GM12878 (cell line): ENCODE measurements around the gene RSAD2. TPM values are rescaled to one million over a fixed set of nuclear protein-coding genes. Genes with fewer than 3 reads are reported as not detected.

Experiments
- ATAC-seq: fragments of 200-7000 bp; cut with Tn5 transposase; 3 replicates; pipeline ENCODE4 v1.9.1; 2020; ENCODE audit warnings: mild to moderate bottlenecking, moderate library complexity
- BruUV-seq: library from RNA; stranded (reverse); fragments of 400-500 nt; replicated peaks from 2 replicates; lab custom pipeline; 2021; lab: Mats Ljungman, UMichigan
- CTCF ChIA-PET: fragments of 300-600 bp; sonication (Branson Sonifier 250); formaldehyde crosslinking; extraction: SDS; loops from one replicate; lab custom pipeline; 2021; ENCODE audit warnings: inconsistent platforms; lab: Yijun Ruan, JAX
- POLR2A ChIA-PET: fragments of 350-600 bp; formaldehyde crosslinking; extraction: SDS; loops from one replicate; lab custom pipeline; 2021; ENCODE audit warnings: inconsistent platforms; lab: Charles Lee
- RAD21 ChIA-PET: fragments of 300-600 bp; sonication (Branson Sonifier 250); formaldehyde crosslinking; loops from one replicate; lab custom pipeline; 2023; ENCODE audit warnings: antibody characterized with exemption; ENCODE audit not compliant: unreplicated experiment; lab: Charles Lee
- SMC1A ChIA-PET: fragments of 300-600 bp; sonication (Branson Sonifier 250); formaldehyde crosslinking; loops from one replicate; lab custom pipeline; 2023; ENCODE audit not compliant: unreplicated experiment, uncharacterized antibody; lab: Charles Lee
- DNase-seq: peaks from one replicate; pipeline ENCODE4 v3.0.0-alpha.2; 2011; ENCODE audit warnings: low read depth, low spot score
- FAIRE-seq: peaks from 3 replicates; lab custom pipeline; 2011; peaks lifted over from hg19 to GRCh38; lab: Jason Lieb, UNC
- H2AFZ ChIP-seq: 2 replicates; pipeline ENCODE4 v1.6.0; 2011; ENCODE audit warnings: low read depth, low read length, control low read depth; ENCODE audit not compliant: control insufficient read depth
- H3K27ac ChIP-seq: 2 replicates; pipeline ENCODE4 v1.5.1; 2011; ENCODE audit warnings: control low read depth; ENCODE audit not compliant: control insufficient read depth, insufficient read depth
- H3K27me3 ChIP-seq, 2 experiments: replicated peaks in 1 of 2; 2 replicates each; pipeline versions ENCODE4 v1.6.0 to v1.6.1; 2011; ENCODE audit warnings: low read length in 1 of 2; ENCODE audit not compliant: control insufficient read depth in 2 of 2, insufficient read depth in 2 of 2
- H3K36me3 ChIP-seq, 2 experiments: 2 replicates each; pipeline ENCODE4 v1.5.1; 2011; ENCODE audit warnings: low read length in 1 of 2; ENCODE audit not compliant: control insufficient read depth in 2 of 2, insufficient read depth in 2 of 2
- H3K4me1 ChIP-seq: 2 replicates; pipeline ENCODE4 v1.6.1; 2011; ENCODE audit warnings: mild to moderate bottlenecking, low read length, moderate library complexity, mixed read lengths; ENCODE audit not compliant: control insufficient read depth, insufficient read depth
- H3K4me2 ChIP-seq: 2 replicates; pipeline ENCODE4 v1.6.0; 2011; ENCODE audit warnings: control low read depth; ENCODE audit not compliant: control insufficient read depth, insufficient read depth
- H3K4me3 ChIP-seq: fragments of 200-600 bp; sonication (generic); 2 replicates; pipeline ENCODE4 v1.5.1; 2016
- H3K79me2 ChIP-seq: 2 replicates; pipeline ENCODE4 v1.6.0; 2011; ENCODE audit warnings: low read length; ENCODE audit not compliant: control insufficient read depth, insufficient read depth
- H3K9ac ChIP-seq: 2 replicates; pipeline ENCODE4 v1.8.0; 2011; ENCODE audit warnings: low read length, control low read depth, mixed read lengths; ENCODE audit not compliant: control insufficient read depth, insufficient read depth
- H3K9me3 ChIP-seq: replicated peaks from 3 replicates; pipeline ENCODE4 v1.5.1; 2011; ENCODE audit warnings: mild to moderate bottlenecking, low read length; ENCODE audit not compliant: control insufficient read depth, insufficient read depth
- H4K20me1 ChIP-seq: 2 replicates; pipeline ENCODE4 v1.6.0; 2011; ENCODE audit not compliant: control insufficient read depth, insufficient read depth
- BRCA1 ChIP-seq: IDR thresholded peaks from 2 replicates; pipeline ENCODE4 v1.6.1; 2011; ENCODE audit warnings: low read depth, low read length, improper control_type of control experiment
- CBFB ChIP-seq: IDR thresholded peaks from 2 replicates; pipeline ENCODE4 v1.6.1; 2016; ENCODE audit warnings: antibody characterized with exemption, low read depth
- CHD1 ChIP-seq: IDR thresholded peaks from 2 replicates; pipeline ENCODE4 v1.6.1; 2012; ENCODE audit warnings: low read depth, low read length, improper control_type of control experiment
- CTCF ChIP-seq, 3 experiments: IDR thresholded peaks in 2 of 3; conservative IDR thresholded peaks in 1 of 3; 2 replicates each; pipeline ENCODE4 v1.5.1; 2011; ENCODE audit warnings: low read depth in 3 of 3, low read length in 3 of 3, mild to moderate bottlenecking in 3 of 3, control low read depth in 2 of 3, moderate library complexity in 2 of 3, inconsistent platforms in 1 of 3, mixed read lengths in 1 of 3; ENCODE audit not compliant: control insufficient read depth in 2 of 3, insufficient read depth in 1 of 3; ENCODE audit errors: extremely low read depth in 1 of 3
- E2F4 ChIP-seq: IDR thresholded peaks from 2 replicates; pipeline ENCODE4 v1.6.1; 2012; ENCODE audit warnings: low read depth, low read length, improper control_type of control experiment
- HDAC2 ChIP-seq: fragments of 200-600 bp; sonication (generic); IDR thresholded peaks from 2 replicates; pipeline ENCODE4 v1.6.1; 2017
- NFXL1 ChIP-seq: fragments of 450-650 bp; IDR thresholded peaks from 2 replicates; pipeline ENCODE4 v1.6.1; 2017; ENCODE audit warnings: antibody characterized with exemption, mild to moderate bottlenecking, borderline replicate concordance
- NFYA ChIP-seq: IDR thresholded peaks from 2 replicates; pipeline ENCODE4 v1.6.1; 2011; ENCODE audit warnings: low read depth, mild to moderate bottlenecking, low read length, improper control_type of control experiment, borderline replicate concordance
- PBX3 ChIP-seq: IDR thresholded peaks from 2 replicates; pipeline ENCODE4 v1.6.1; 2011; ENCODE audit warnings: mild to moderate bottlenecking, low read depth, low read length, moderate library complexity; ENCODE audit not compliant: insufficient replicate concordance
- RBBP5 ChIP-seq: fragments of 200-600 bp; sonication (generic); conservative IDR thresholded peaks from 2 replicates; pipeline ENCODE4 v1.6.1; 2016
- RELA ChIP-seq: fragments of 450-650 bp; IDR thresholded peaks from 2 replicates; pipeline ENCODE4 v1.8.0; 2014; ENCODE audit warnings: borderline replicate concordance; ENCODE audit not compliant: partially characterized antibody
- RFX5 ChIP-seq: IDR thresholded peaks from 2 replicates; pipeline ENCODE4 v1.6.1; 2011; ENCODE audit warnings: low read depth, low read length, improper control_type of control experiment
- SMAD1 ChIP-seq: fragments of 450-650 bp; IDR thresholded peaks from 2 replicates; pipeline ENCODE4 v1.6.1; 2018; ENCODE audit warnings: mild to moderate bottlenecking, low read depth; ENCODE audit not compliant: partially characterized antibody
- SP1 ChIP-seq: IDR thresholded peaks from one replicate; pipeline ENCODE4 v1.6.1; 2011; ENCODE audit warnings: low read depth, low read length
- SRF ChIP-seq, 2 experiments: IDR thresholded peaks; 2 replicates each; pipeline ENCODE4 v1.6.1; 2011; ENCODE audit warnings: low read depth in 2 of 2, low read length in 2 of 2, mild to moderate bottlenecking in 1 of 2, moderate library complexity in 1 of 2
- ZNF384 ChIP-seq: IDR thresholded peaks from 2 replicates; pipeline ENCODE4 v1.6.1; 2012; ENCODE audit warnings: low read depth, mild to moderate bottlenecking, low read length, improper control_type of control experiment, borderline replicate concordance
- WGBS: methylation state at CpG from one replicate; pipeline ENCODE4 v1.1.6; 2016; ENCODE audit warnings: low lambda C conversion rate; ENCODE audit not compliant: insufficient replicate concordance, insufficient coverage; ENCODE audit errors: missing lambda C conversion rate; 5-methylcytosine and 5-hydroxymethylcytosine counted together
- in situ Hi-C: fragments of 300-500 bp; cut with MboI; formaldehyde crosslinking; loops from 9 replicates; pipeline ENCODE4 v1.14.3; 2018; ENCODE audit warnings: mixed read lengths
- intact Hi-C: fragments of 100-400 bp; cut with micrococcal nuclease; formaldehyde crosslinking; loops from one replicate; pipeline ENCODE4 v1.14.2; 2022; ENCODE audit not compliant: unreplicated experiment
- polyA plus RNA-seq, 11 experiments: library from polyadenylated mRNA; depleted of rRNA in 4 of 11; unstranded in 6 of 11; stranded (reverse) in 5 of 11; fragments of >200 nt; fragmentation: Nextera tagmentation in 4 of 11; fragmentation: Illumina TruSeq in 1 of 11; extraction: Ambion mirVana in 4 of 11; extraction: Trizol in 1 of 11; gene quantifications; 1 replicate in 1 of 11; 2 replicates in 10 of 11; pipeline versions ENCODE4 v1.2.1 to v1.2.3, GENCODE V29; 2011 to 2016; ENCODE audit warnings: inconsistent platforms in 2 of 11, missing spikeins in 2 of 11, low read depth in 1 of 11
- total RNA-seq, 4 experiments: library from RNA; depleted of rRNA in 3 of 4; stranded (reverse); fragments of >200 nt in 3 of 4; fragmentation: Illumina TruSeq in 1 of 4; extraction: Trizol in 1 of 4; gene quantifications; 2 replicates each; pipeline versions ENCODE4 v1.2.1 to v1.2.3, GENCODE V29; 2013 to 2021
- TF ChIP-seq, protein P1 (sequence below): fragments of 450-650 bp; formaldehyde crosslinking; IDR thresholded peaks from 2 replicates; pipeline ENCODE4 v1.4.0; 2020; ENCODE audit warnings: mild to moderate bottlenecking, moderate library complexity

The RSAD2 gene
- total and polyA plus RNA-seq, 10 of the 15 experiments (the other 5 are each of a cell fraction or from before 2014, with no cell fraction given), result 0.24 to 0.90 (median 0.69) TPM

DNA sequence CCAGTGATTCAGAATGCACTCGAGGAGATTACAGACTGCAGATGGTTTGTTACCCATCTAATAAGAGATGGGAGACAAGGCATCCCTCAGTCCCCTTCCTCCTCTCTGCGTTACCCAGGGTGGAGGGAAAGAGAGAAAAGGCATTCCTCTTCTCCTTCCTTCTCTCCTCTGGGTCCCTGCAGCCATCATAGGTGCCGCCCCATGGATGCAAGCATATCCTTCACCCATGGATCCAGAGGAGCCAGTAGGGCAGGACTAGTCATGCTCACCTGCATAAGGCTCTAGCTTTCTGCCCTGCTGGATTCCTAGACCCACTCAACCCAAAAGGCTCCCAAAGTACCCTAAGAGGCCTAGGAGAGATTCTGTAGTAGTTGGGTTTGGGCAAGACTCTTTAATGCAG lies 32.3 kb upstream of the RSAD2 start:
- CTCF ChIA-PET, result no interaction called here
- TF ChIP-seq ZNF384 (no peak), SMAD1 (no peak), NFXL1 (no peak), HDAC2 (no peak), RELA (peak; percentile 33), E2F4 (no peak), CHD1 (no peak), CTCF (IDR thresholded peaks at IDR 0.05 in 2 of 3, conservative IDR thresholded peaks at IDR 0.05 in 1 of 3; ENCODE audit: control insufficient read depth in 2 of 3, extremely low read depth in 1 of 3, insufficient read depth in 1 of 3, low read depth in 3 of 3, low read length in 3 of 3) (no peak), SP1 (peak; percentile 56), NFYA (no peak), RBBP5 (no peak), SRF (IDR thresholded peaks at IDR 0.05; ENCODE audit: low read depth in 2 of 2, low read length in 2 of 2) (0 out of 4 replicates have a peak, but pooled peaks of 1 of the 2 experiments have one; percentile 37), RFX5 (no peak), BRCA1 (no peak), PBX3 (no peak), CBFB (no peak)
- TF ChIP-seq, protein P1, sequence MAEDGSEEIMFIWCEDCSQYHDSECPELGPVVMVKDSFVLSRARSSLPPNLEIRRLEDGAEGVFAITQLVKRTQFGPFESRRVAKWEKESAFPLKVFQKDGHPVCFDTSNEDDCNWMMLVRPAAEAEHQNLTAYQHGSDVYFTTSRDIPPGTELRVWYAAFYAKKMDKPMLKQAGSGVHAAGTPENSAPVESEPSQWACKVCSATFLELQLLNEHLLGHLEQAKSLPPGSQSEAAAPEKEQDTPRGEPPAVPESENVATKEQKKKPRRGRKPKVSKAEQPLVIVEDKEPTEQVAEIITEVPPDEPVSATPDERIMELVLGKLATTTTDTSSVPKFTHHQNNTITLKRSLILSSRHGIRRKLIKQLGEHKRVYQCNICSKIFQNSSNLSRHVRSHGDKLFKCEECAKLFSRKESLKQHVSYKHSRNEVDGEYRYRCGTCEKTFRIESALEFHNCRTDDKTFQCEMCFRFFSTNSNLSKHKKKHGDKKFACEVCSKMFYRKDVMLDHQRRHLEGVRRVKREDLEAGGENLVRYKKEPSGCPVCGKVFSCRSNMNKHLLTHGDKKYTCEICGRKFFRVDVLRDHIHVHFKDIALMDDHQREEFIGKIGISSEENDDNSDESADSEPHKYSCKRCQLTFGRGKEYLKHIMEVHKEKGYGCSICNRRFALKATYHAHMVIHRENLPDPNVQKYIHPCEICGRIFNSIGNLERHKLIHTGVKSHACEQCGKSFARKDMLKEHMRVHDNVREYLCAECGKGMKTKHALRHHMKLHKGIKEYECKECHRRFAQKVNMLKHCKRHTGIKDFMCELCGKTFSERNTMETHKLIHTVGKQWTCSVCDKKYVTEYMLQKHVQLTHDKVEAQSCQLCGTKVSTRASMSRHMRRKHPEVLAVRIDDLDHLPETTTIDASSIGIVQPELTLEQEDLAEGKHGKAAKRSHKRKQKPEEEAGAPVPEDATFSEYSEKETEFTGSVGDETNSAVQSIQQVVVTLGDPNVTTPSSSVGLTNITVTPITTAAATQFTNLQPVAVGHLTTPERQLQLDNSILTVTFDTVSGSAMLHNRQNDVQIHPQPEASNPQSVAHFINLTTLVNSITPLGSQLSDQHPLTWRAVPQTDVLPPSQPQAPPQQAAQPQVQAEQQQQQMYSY (CRISPR knock-in tag), result no peak

More for the DNA sequence above, 32.3 kb upstream of the RSAD2 start:
- H3K27ac ChIP-seq, result no peak overlapping the region
- ATAC-seq (no peak), DNase-seq (no peak), FAIRE-seq (no peak)
- no peak overlapping the region for H3K9ac ChIP-seq
- no peaks in the 10 kb centered on the region for H3K36me3 ChIP-seq
- no peaks in the 10 kb centered on the region for H4K20me1 ChIP-seq
- ChIA-PET POLR2A (no interaction called here), SMC1A (no interaction called here), RAD21 (no interaction called here)
- no peaks in the 10 kb centered on the region for H3K4me1 ChIP-seq
- no peak overlapping the region for H2AFZ ChIP-seq
- no peaks in the 10 kb centered on the region for H3K27me3 ChIP-seq
- H3K9me3 ChIP-seq, result peaks cover 30% of the 10 kb centered on the region; the same call in 2 of the 3 replicates
- H3K79me2 ChIP-seq, result no peaks in the 10 kb centered on the region
- intact Hi-C loops, result no loop called here
- H3K4me2 ChIP-seq, result no peak overlapping the region
- BruUV-seq, result no TSS peak
- in situ Hi-C loops, result no loop called here
- WGBS, result 88% methylated on average over 2 of the region's 3 CpGs
- H3K4me3 ChIP-seq, result no peak overlapping the region
